GM23248 (cell line): ENCODE measurements around the gene PLA2R1.

Experiments
- EZH2 ChIP-seq: fragments of 200-600 bp; sonication (generic); IDR thresholded peaks from 2 replicates; pipeline ENCODE4 v1.6.1; 2018; ENCODE audit warnings: antibody characterized with exemption, mild to moderate bottlenecking; ENCODE audit not compliant: insufficient read depth, poor library complexity, severe bottlenecking
- EZH2phosphoT487 ChIP-seq: fragments of 200-600 bp; sonication (generic); IDR thresholded peaks from 2 replicates; pipeline ENCODE4 v1.6.1; 2018; ENCODE audit warnings: antibody characterized with exemption, moderate library complexity, mild to moderate bottlenecking, low read depth; ENCODE audit not compliant: insufficient read depth

- TF ChIP-seq EZH2 (no peak), EZH2phosphoT487 (no peak)
Observed at GRCh38 chr2:160029270-160029628, 33.2 kb downstream of the PLA2R1 start.
